KMS-11 (cell line): ENCODE results near the gene KLF13.

Source experiments
- H2AFZ ChIP-seq: fragments of 200-600 bp; sonication (generic); 2 replicates; pipeline ENCODE4 v1.6.1; 2016; ENCODE audit warnings: antibody characterized with exemption, mixed run types, low read depth
- H3K27ac ChIP-seq: fragments of 200-600 bp; sonication (generic); 2 replicates; pipeline ENCODE4 v1.6.1; 2016; ENCODE audit warnings: mild to moderate bottlenecking, mixed run types
- H3K27me3 ChIP-seq: fragments of 200-600 bp; sonication (generic); 2 replicates; pipeline ENCODE4 v1.6.1; 2017; ENCODE audit warnings: mild to moderate bottlenecking, low read depth, mixed run types, moderate library complexity; ENCODE audit not compliant: insufficient read depth
- H3K36me3 ChIP-seq: fragments of 200-600 bp; sonication (generic); 2 replicates; pipeline ENCODE4 v1.6.1; 2017; ENCODE audit warnings: mild to moderate bottlenecking, mixed run types; ENCODE audit not compliant: insufficient read depth
- H3K4me1 ChIP-seq: fragments of 200-600 bp; sonication (generic); 2 replicates; pipeline ENCODE4 v1.6.1; 2016; ENCODE audit warnings: mild to moderate bottlenecking, low read depth, mixed run types; ENCODE audit not compliant: poor library complexity, severe bottlenecking
- H3K4me2 ChIP-seq: fragments of 200-600 bp; sonication (generic); 2 replicates; pipeline ENCODE4 v1.7.0; 2016; ENCODE audit warnings: mild to moderate bottlenecking, mixed run types
- H3K4me3 ChIP-seq: fragments of 200-600 bp; sonication (generic); IDR thresholded peaks from 2 replicates; pipeline ENCODE4 v1.6.1; 2017; ENCODE audit warnings: low read depth, low read length, mixed read lengths; ENCODE audit not compliant: insufficient read depth
- H3K79me2 ChIP-seq: fragments of 200-600 bp; sonication (generic); 2 replicates; pipeline ENCODE4 v1.6.1; 2016; ENCODE audit warnings: low read depth, mixed run types; ENCODE audit not compliant: insufficient read depth
- H3K9ac ChIP-seq: fragments of 200-600 bp; sonication (generic); 2 replicates; pipeline ENCODE4 v1.6.1; 2016; ENCODE audit warnings: mild to moderate bottlenecking, mixed run types
- H4K20me1 ChIP-seq: fragments of 200-600 bp; sonication (generic); 2 replicates; pipeline ENCODE4 v1.6.1; 2016; ENCODE audit warnings: mild to moderate bottlenecking, mixed run types; ENCODE audit not compliant: insufficient read depth
- TF ChIP-seq, protein P1 (sequence below): fragments of 200-600 bp; sonication (generic); conservative IDR thresholded peaks from 2 replicates; pipeline ENCODE4 v1.6.1; 2017; ENCODE audit warnings: low read depth, mild to moderate bottlenecking, antibody characterized with exemption, low read length, moderate library complexity, mixed read lengths

KLF13 gene

DNA sequence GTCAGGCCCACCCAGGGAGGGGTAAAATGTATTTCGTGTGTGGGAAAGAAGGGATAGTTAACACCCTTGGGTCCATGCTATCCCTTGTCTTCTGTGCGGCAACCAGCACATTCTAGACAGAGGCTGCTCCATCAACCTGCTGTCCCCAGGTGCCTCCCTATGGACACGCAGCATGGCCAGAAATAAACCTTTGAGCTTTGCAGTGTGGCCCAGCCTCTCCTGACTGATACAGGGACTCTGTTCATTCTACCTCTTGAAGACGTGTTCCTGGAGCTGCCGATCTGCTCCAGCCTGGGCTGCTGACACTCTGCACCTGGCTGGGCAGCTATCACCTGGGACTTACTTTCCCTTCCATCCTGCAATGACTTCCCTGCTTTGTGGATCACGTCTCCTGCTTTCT is 4.1 kb upstream of the KLF13 start:
- H3K27ac ChIP-seq, result peak overlapping the region; percentile 96; the same call in 1 of the 2 replicates
- H3K4me1 ChIP-seq, result peaks cover 48% of the 10 kb centered on the region
- H4K20me1 ChIP-seq, result no peaks in the 10 kb centered on the region
- TF ChIP-seq, protein P1, sequence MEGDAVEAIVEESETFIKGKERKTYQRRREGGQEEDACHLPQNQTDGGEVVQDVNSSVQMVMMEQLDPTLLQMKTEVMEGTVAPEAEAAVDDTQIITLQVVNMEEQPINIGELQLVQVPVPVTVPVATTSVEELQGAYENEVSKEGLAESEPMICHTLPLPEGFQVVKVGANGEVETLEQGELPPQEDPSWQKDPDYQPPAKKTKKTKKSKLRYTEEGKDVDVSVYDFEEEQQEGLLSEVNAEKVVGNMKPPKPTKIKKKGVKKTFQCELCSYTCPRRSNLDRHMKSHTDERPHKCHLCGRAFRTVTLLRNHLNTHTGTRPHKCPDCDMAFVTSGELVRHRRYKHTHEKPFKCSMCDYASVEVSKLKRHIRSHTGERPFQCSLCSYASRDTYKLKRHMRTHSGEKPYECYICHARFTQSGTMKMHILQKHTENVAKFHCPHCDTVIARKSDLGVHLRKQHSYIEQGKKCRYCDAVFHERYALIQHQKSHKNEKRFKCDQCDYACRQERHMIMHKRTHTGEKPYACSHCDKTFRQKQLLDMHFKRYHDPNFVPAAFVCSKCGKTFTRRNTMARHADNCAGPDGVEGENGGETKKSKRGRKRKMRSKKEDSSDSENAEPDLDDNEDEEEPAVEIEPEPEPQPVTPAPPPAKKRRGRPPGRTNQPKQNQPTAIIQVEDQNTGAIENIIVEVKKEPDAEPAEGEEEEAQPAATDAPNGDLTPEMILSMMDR, result no peak
- peaks cover 23% of the 10 kb centered on the region for H3K79me2 ChIP-seq
- no peak overlapping the region for H3K4me3 ChIP-seq
- H3K4me2 ChIP-seq, result peak overlapping the region; percentile 96
- no peak overlapping the region for H2AFZ ChIP-seq
- H3K27me3 ChIP-seq, result no peaks in the 10 kb centered on the region
- no peak overlapping the region for H3K9ac ChIP-seq
- H3K36me3 ChIP-seq, result no peaks in the 10 kb centered on the region

DNA sequence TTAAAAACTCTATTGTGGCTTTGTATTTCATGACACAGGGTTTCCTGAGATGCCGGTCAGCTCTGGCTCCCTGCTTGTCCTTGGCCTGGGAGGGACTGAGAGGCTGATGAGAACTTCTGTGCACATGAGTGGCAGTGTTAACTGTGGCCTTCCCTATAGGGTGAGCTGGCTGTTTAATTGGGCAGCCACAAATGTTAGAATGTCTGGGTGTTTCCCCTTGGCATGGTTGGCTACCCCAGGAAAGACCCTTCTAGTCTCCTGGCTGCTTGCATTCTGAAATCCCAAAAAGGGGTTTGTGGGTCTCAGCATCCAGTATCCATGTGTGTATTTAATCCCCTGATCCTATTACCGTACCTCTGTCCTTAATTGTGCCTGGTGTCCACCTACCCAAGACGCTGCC is 3.0 kb upstream of the KLF13 start:
- no peak overlapping the region for H2AFZ ChIP-seq
- H3K4me2 ChIP-seq, result peak overlapping the region; percentile 96
- H3K9ac ChIP-seq, result peak overlapping the region; percentile 88; the same call in 1 of the 2 replicates
- H3K4me1 ChIP-seq, result peaks cover 48% of the 10 kb centered on the region
- H4K20me1 ChIP-seq, result no peaks in the 10 kb centered on the region
- no peaks in the 10 kb centered on the region for H3K27me3 ChIP-seq
- H3K27ac ChIP-seq, result peak overlapping the region; percentile 96
- H3K4me3 ChIP-seq, result no peak overlapping the region
- peaks cover 30% of the 10 kb centered on the region for H3K79me2 ChIP-seq
- TF ChIP-seq, protein P1, result no peak
- no peaks in the 10 kb centered on the region for H3K36me3 ChIP-seq

GRCh38 chr15:31324186-31324585 is 2.4 kb upstream of the KLF13 start:
- peaks cover 49% of the 10 kb centered on the region for H3K4me1 ChIP-seq
- peak overlapping the region; percentile 88 for H3K9ac ChIP-seq
- no peak overlapping the region for H2AFZ ChIP-seq
- no peaks in the 10 kb centered on the region for H4K20me1 ChIP-seq
- H3K4me3 ChIP-seq, result no peak overlapping the region
- H3K79me2 ChIP-seq, result peaks cover 35% of the 10 kb centered on the region
- no peaks in the 10 kb centered on the region for H3K36me3 ChIP-seq
- H3K4me2 ChIP-seq, result peak overlapping the region; percentile 96
- TF ChIP-seq, protein P1, result no peak
- H3K27ac ChIP-seq, result peak overlapping the region; percentile 96
- H3K27me3 ChIP-seq, result no peaks in the 10 kb centered on the region

GRCh38 chr15:31324806-31325594 is 1.6 kb upstream of the KLF13 start:
- Histone ChIP-seq H3K27me3 (no peaks in the 10 kb centered on the region), H3K9ac (peak overlapping the region; percentile 88), H3K4me1 (peaks cover 49% of the 10 kb centered on the region), H2AFZ (no peak overlapping the region), H3K4me2 (peak overlapping the region; percentile 96), H3K79me2 (peaks cover 43% of the 10 kb centered on the region), H3K36me3 (no peaks in the 10 kb centered on the region), H3K27ac (peak overlapping the region; percentile 96), H4K20me1 (peaks cover 4% of the 10 kb centered on the region; the same call in 1 of the 2 replicates), H3K4me3 (no peak overlapping the region)
- TF ChIP-seq, protein P1, result no peak
